BLaER1 treated with 17β-estradiol and CSF1 and Interleukin-3, amounts not matched to agents 10 nM and 100 nM (cell line): ENCODE results near the gene PGK1.
A peak's percentile ranks its signal among the peaks of the same experiment; 100 is the strongest.
"Not testable (repeated sequence)": the region's sequence is repeated elsewhere in the genome, so short reads cannot be mapped to it uniquely, and the experiment has no call there.

ENCODE experiments used
- H3K27ac ChIP-seq, 11 experiments: shearing (Covaris generic); formaldehyde crosslinking; 2 replicates each; pipeline ENCODE4 v1.8.1; 2022
- H3K27me3 ChIP-seq, 11 experiments: shearing (Covaris generic); formaldehyde crosslinking; 2 replicates each; pipeline ENCODE4 v1.8.1; 2022
- H3K36me3 ChIP-seq, 11 experiments: shearing (Covaris generic); formaldehyde crosslinking; 2 replicates each; pipeline ENCODE4 v1.8.1; 2022
- H3K4me1 ChIP-seq, 10 experiments: shearing (Covaris generic); formaldehyde crosslinking; 2 replicates each; pipeline ENCODE4 v1.8.1; 2022
- H3K4me2 ChIP-seq, 11 experiments: shearing (Covaris generic); formaldehyde crosslinking; 2 replicates each; pipeline ENCODE4 v1.8.1; 2022
- H3K4me3 ChIP-seq, 10 experiments: shearing (Covaris generic); formaldehyde crosslinking; 2 replicates each; pipeline ENCODE4 v1.8.1; 2022
- H3K9ac ChIP-seq, 11 experiments: shearing (Covaris generic); formaldehyde crosslinking; 2 replicates each; pipeline ENCODE4 v1.8.1; 2022
- H3K9me3 ChIP-seq, 11 experiments: shearing (Covaris generic); formaldehyde crosslinking; replicated peaks in 1 of 11; 2 replicates each; pipeline ENCODE4 v1.8.1; 2022
- H4K20me1 ChIP-seq, 11 experiments: shearing (Covaris generic); formaldehyde crosslinking; 2 replicates each; pipeline ENCODE4 v1.8.1; 2022
- Cebpa-rat ChIP-seq, 11 experiments: shearing (Covaris generic); IDR thresholded peaks; 2 replicates each; pipeline ENCODE4 v1.8.1; 2022

The PGK1 gene

GRCh38 chrX:78133238-78133960 lies 29.4 kb downstream of the PGK1 start:
- Histone ChIP-seq H3K9me3 (no peaks in the 10 kb centered on the region), H3K4me2 (no peak overlapping the region), H3K27ac (no peak overlapping the region), H3K4me1 (peaks cover 0 to 4% (median 1%) of the 10 kb centered on the region in 10 experiments; a peak in 5 of 20 replicates), H3K27me3 (peaks cover 23 to 91% (median 62%) of the 10 kb centered on the region in 11 experiments), H3K4me3 (no peak overlapping the region), H3K9ac (no peak overlapping the region), H4K20me1 (peaks cover 0 to 47% (median 6%) of the 10 kb centered on the region in 11 experiments; a peak in 9 of 22 replicates), H3K36me3 (peaks cover 3 to 51% (median 21%) of the 10 kb centered on the region in 11 experiments; a peak in 17 of 22 replicates)
- TF ChIP-seq Cebpa-rat (IDR thresholded peaks at IDR 0.05): no peak

GRCh38 chrX:78139160-78140123 lies 35.4 kb downstream of the PGK1 start, which contains the start of gene TAF9B:
TSS of gene TAF9B (minus strand) at chrX:78139650. CDS start at chrX:78139611, 39 bp downstream.
- TF ChIP-seq Cebpa-rat (IDR thresholded peaks at IDR 0.05): no peak
- peak within 1 kb of the TSS; percentile 37 to 86 (median 80); a peak in 21 of 22 replicates for H3K27ac ChIP-seq
- H3K4me2 ChIP-seq: peak within 1 kb of the TSS; percentile 53 to 81 (median 63)

GRCh38 chrX:78140206-78140605 lies 36.2 kb downstream of the PGK1 start:
- H3K4me2 ChIP-seq: peak overlapping the region in 10 of 11 experiments; percentile 53 to 75 (median 62); a peak in 17 of 22 replicates
- H3K4me3 ChIP-seq: peak overlapping the region in 8 of 10 experiments; percentile 63 to 82 (median 72); a peak in 10 of 20 replicates
- H3K4me1 ChIP-seq: peaks cover 0 to 7% (median 4%) of the 10 kb centered on the region in 10 experiments; a peak in 6 of 20 replicates
- no peaks in the 10 kb centered on the region for H3K36me3 ChIP-seq
- TF ChIP-seq Cebpa-rat (IDR thresholded peaks at IDR 0.05): no peak
- peaks cover 0 to 21% (median 10%) of the 10 kb centered on the region in 11 experiments; a peak in 11 of 22 replicates for H3K9me3 ChIP-seq
- peaks cover 3 to 77% (median 53%) of the 10 kb centered on the region in 11 experiments for H3K27me3 ChIP-seq
- H4K20me1 ChIP-seq: peaks cover 0 to 4% (median 0%) of the 10 kb centered on the region in 11 experiments; a peak in 1 of 22 replicates
- peak overlapping the region in 2 of 11 experiments; percentile 83 to 85; a peak in 2 of 22 replicates for H3K9ac ChIP-seq
- peak overlapping the region in 1 of 11 experiments; percentile 80; a peak in 2 of 22 replicates for H3K27ac ChIP-seq

More at GRCh38 chrX:78139160-78140123, 35.4 kb downstream of the PGK1 start, which contains the start of gene TAF9B:
- Histone ChIP-seq H3K36me3 (peaks cover 0 to 4% (median 0%) of the 10 kb centered on the region in 11 experiments; a peak in 1 of 22 replicates), H4K20me1 (peaks cover 0 to 4% (median 0%) of the 10 kb centered on the region in 11 experiments; a peak in 1 of 22 replicates), H3K4me1 (peaks cover 0 to 7% (median 4%) of the 10 kb centered on the region in 10 experiments; a peak in 6 of 20 replicates), H3K9ac (peak within 1 kb of the TSS; percentile 74 to 87 (median 84)), H3K9me3 (peaks cover 0 to 21% (median 10%) of the 10 kb centered on the region in 11 experiments; a peak in 10 of 22 replicates), H3K27me3 (peaks cover 3 to 80% (median 52%) of the 10 kb centered on the region in 11 experiments), H3K4me3 (peak within 1 kb of the TSS; percentile 63 to 82 (median 72))

- not testable (repeated sequence) for H3K4me1 ChIP-seq, H3K27ac ChIP-seq, H3K9ac ChIP-seq, H3K4me3 ChIP-seq, H4K20me1 ChIP-seq, H3K4me2 ChIP-seq, H3K36me3 ChIP-seq
- H3K9me3 ChIP-seq: peaks cover 31 to 45% (median 38%) of the 10 kb centered on the region in 11 experiments
- H3K27me3 ChIP-seq: peaks cover 0 to 61% (median 31%) of the 10 kb centered on the region in 11 experiments; a peak in 19 of 22 replicates
Measured at GRCh38 chrX:78147002-78147540, 43.0 kb downstream of the PGK1 start.

- Histone ChIP-seq H3K9me3 (peaks cover 0 to 21% (median 10%) of the 10 kb centered on the region in 11 experiments; a peak in 9 of 22 replicates), H3K27me3 (peaks cover 22 to 58% (median 50%) of the 10 kb centered on the region in 11 experiments; a peak in 21 of 22 replicates)
- H4K20me1 ChIP-seq, H3K4me2 ChIP-seq, H3K9ac ChIP-seq, H3K27ac ChIP-seq, H3K4me1 ChIP-seq, H3K36me3 ChIP-seq, H3K4me3 ChIP-seq: not testable (repeated sequence)
Measured at GRCh38 chrX:78157373-78157772, 53.3 kb downstream of the PGK1 start.

- H4K20me1 ChIP-seq, H3K9ac ChIP-seq, H3K27ac ChIP-seq, H3K4me3 ChIP-seq, H3K4me1 ChIP-seq, H3K4me2 ChIP-seq, H3K36me3 ChIP-seq: not testable (repeated sequence)
- Histone ChIP-seq H3K9me3 (peaks cover 0 to 21% (median 10%) of the 10 kb centered on the region in 11 experiments; a peak in 9 of 22 replicates), H3K27me3 (peaks cover 27 to 62% (median 55%) of the 10 kb centered on the region in 11 experiments; a peak in 21 of 22 replicates)
Measured at GRCh38 chrX:78157846-78158245, 53.8 kb downstream of the PGK1 start.

- not testable (repeated sequence) for H3K4me2 ChIP-seq, H3K9ac ChIP-seq, H4K20me1 ChIP-seq, H3K27ac ChIP-seq, H3K4me1 ChIP-seq, H3K4me3 ChIP-seq, H3K36me3 ChIP-seq
- Histone ChIP-seq H3K9me3 (peaks cover 0 to 21% (median 10%) of the 10 kb centered on the region in 11 experiments; a peak in 9 of 22 replicates), H3K27me3 (peaks cover 34 to 90% (median 83%) of the 10 kb centered on the region in 11 experiments)
Measured at GRCh38 chrX:78160711-78161110, 56.7 kb downstream of the PGK1 start.

GRCh38 chrX:78163175-78163574 lies 59.1 kb downstream of the PGK1 start:
- not testable (repeated sequence) for H3K4me3 ChIP-seq, H3K27ac ChIP-seq, H3K4me1 ChIP-seq, H3K36me3 ChIP-seq, H4K20me1 ChIP-seq, H3K4me2 ChIP-seq, H3K9ac ChIP-seq
- Histone ChIP-seq H3K27me3 (peaks cover 48 to 99% (median 94%) of the 10 kb centered on the region in 11 experiments), H3K9me3 (peaks cover 0 to 11% (median under 1%) of the 10 kb centered on the region in 11 experiments; a peak in 5 of 22 replicates)
